Caco-2 (cell line): Measurements from ENCODE around the gene PPM1F. TPM values are rescaled to one million over a fixed set of nuclear protein-coding genes. Genes with fewer than 3 reads are reported as not detected.
A peak's percentile ranks its signal among the peaks of the same experiment; 100 is the strongest.
"Not testable (repeated sequence)": the region's sequence is repeated elsewhere in the genome, so short reads cannot be mapped to it uniquely, and the experiment has no call there.

Source experiments
- BruUV-seq: library from RNA; stranded (reverse); fragments of 400-500 nt; replicated peaks from 2 replicates; lab custom pipeline; 2021; lab: Mats Ljungman, UMichigan
- CTCF ChIA-PET: fragments of 300-600 bp; sonication (Branson Sonifier 250); formaldehyde crosslinking; loops from one replicate; lab custom pipeline; 2022; ENCODE audit warnings: antibody characterized with exemption; lab: Charles Lee
- POLR2A ChIA-PET: fragments of 300-600 bp; sonication (Branson Sonifier 250); formaldehyde crosslinking; loops from one replicate; lab custom pipeline; 2022; ENCODE audit warnings: antibody characterized with exemption; lab: Charles Lee
- DNase-seq, 2 experiments: peaks; one replicate each; pipeline versions ENCODE4 v3.0.0 to v3.0.0-alpha.2; 2020 to 2022
- H3K27me3 ChIP-seq: replicated peaks from 2 replicates; pipeline ENCODE4 v1.6.0; 2011; ENCODE audit warnings: low read length; ENCODE audit not compliant: control insufficient read depth, insufficient read depth
- H3K36me3 ChIP-seq: 2 replicates; pipeline ENCODE4 v1.5.1; 2011; ENCODE audit warnings: low read length; ENCODE audit not compliant: control insufficient read depth, insufficient read depth
- H3K4me1 ChIP-seq: fragments of 250-450 bp; sonication (Bioruptor Pico); 2 replicates; pipeline ENCODE4 v1.5.1; 2020; ENCODE audit warnings: mild to moderate bottlenecking
- H3K4me3 ChIP-seq: 2 replicates; pipeline ENCODE4 v1.5.1; 2011; ENCODE audit warnings: low read depth, mild to moderate bottlenecking, control low read depth, low read length
- H3K9me3 ChIP-seq: fragments of 250-450 bp; sonication (Bioruptor Pico); 2 replicates; pipeline ENCODE4 v1.5.1; 2020; ENCODE audit warnings: mild to moderate bottlenecking, moderate library complexity
- H3K27ac Mint-ChIP-seq: one replicate; pipeline ENCODE4 v1.8.0; 2022; ENCODE audit warnings: mixed read lengths; ENCODE audit not compliant: unreplicated experiment
- H3K27me3 Mint-ChIP-seq: one replicate; pipeline ENCODE4 v1.8.0; 2022; ENCODE audit warnings: mixed read lengths; ENCODE audit not compliant: insufficient read depth, unreplicated experiment
- H3K36me3 Mint-ChIP-seq: one replicate; pipeline ENCODE4 v1.8.0; 2022; ENCODE audit warnings: mild to moderate bottlenecking, mixed read lengths; ENCODE audit not compliant: insufficient read depth, unreplicated experiment
- H3K4me1 Mint-ChIP-seq: one replicate; pipeline ENCODE4 v1.8.0; 2022; ENCODE audit warnings: low read depth, mixed read lengths; ENCODE audit not compliant: unreplicated experiment
- H3K4me3 Mint-ChIP-seq: one replicate; pipeline ENCODE4 v1.8.0; 2022; ENCODE audit warnings: mild to moderate bottlenecking, moderate library complexity, mixed read lengths; ENCODE audit not compliant: unreplicated experiment
- H3K9me3 Mint-ChIP-seq: one replicate; pipeline ENCODE4 v1.8.0; 2022; ENCODE audit warnings: mixed read lengths; ENCODE audit not compliant: unreplicated experiment
- intact Hi-C: fragments of 100-400 bp; cut with micrococcal nuclease; formaldehyde crosslinking; loops from one replicate; pipeline ENCODE4 v1.10.0; 2022; ENCODE audit not compliant: unreplicated experiment
- total RNA-seq: library from RNA; stranded (reverse); gene quantifications from 2 replicates; pipeline ENCODE4 v1.2.3, GENCODE V29; 2022
- TF ChIP-seq, protein P1 (sequence below), 2 experiments: fragments of 200-600 bp in 1 of 2; IDR thresholded peaks; 1 replicate in 1 of 2; 2 replicates in 1 of 2; pipeline versions ENCODE4 v1.5.1 to v1.8.0; 2011 to 2022; ENCODE audit warnings: antibody characterized with exemption in 1 of 2, control low read depth in 1 of 2, inconsistent platforms in 1 of 2, low read depth in 1 of 2, low read length in 1 of 2, mild to moderate bottlenecking in 1 of 2, moderate library complexity in 1 of 2; ENCODE audit not compliant: insufficient read depth in 1 of 2, severe bottlenecking in 1 of 2, unreplicated experiment in 1 of 2

PPM1F gene
- total RNA-seq, 1 experiment from 2014 or later = 25.8 TPM

DNA sequence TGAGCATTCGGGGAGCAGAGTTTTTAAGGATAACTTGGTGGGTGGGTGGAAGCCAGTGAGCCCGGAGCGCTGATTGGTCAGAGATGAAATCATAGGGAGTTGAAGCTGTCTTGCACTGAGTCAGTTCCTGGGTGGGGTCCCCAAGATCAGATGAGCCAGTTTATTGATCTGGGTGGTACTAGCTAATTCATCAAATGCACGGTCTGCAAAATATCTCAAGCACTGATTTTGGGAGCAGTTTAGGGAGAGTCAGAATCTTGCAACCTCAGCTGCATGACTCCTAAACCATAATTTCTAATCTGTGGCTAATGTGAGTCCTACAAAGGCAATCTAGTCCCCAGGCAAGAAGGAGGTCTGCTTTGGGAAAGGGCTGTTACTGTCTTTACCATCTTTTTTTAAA, 42.3 kb downstream of the PPM1F start:
- H3K4me1 Mint-ChIP-seq, H3K36me3 Mint-ChIP-seq, BruUV-seq, H3K4me3 ChIP-seq, CTCF ChIA-PET, H3K4me3 Mint-ChIP-seq, H3K9me3 Mint-ChIP-seq, intact Hi-C loops, H3K4me1 ChIP-seq, H3K27me3 ChIP-seq, H3K27ac Mint-ChIP-seq, H3K36me3 ChIP-seq, DNase-seq, H3K9me3 ChIP-seq, H3K27me3 Mint-ChIP-seq: not testable (repeated sequence)
- POLR2A ChIA-PET = interaction anchor here (0.7 kb wide), 1 partner anchor 219 kb away, joined by 3 read pairs; no protein-coding TSS in a partner anchor

DNA sequence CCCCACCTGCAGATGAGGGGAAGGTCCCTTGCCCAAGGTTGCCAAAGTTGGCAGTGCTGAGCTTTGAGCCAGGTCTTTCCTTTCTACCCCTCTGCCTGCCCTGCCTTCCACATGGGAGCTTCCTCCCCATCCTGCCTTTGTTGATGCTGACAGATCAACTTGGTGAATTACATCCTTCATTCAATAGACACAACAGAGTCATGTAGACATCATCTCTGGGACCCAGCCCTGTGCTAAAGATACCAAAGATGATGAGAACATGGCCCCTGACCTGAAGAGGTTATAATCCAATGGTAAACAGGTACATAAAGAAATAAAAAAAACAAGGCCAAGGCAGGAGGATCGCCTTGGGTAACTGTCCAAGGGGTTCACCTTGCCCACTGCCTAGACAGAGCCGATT, 42.8 kb downstream of the PPM1F start:
- Mint-ChIP-seq H3K9me3 (no peaks in the 10 kb centered on the region), H3K27ac (no peak overlapping the region), H3K4me3 (no peak overlapping the region), H3K36me3 (no peaks in the 10 kb centered on the region), H3K4me1 (no peaks in the 10 kb centered on the region), H3K27me3 (no peaks in the 10 kb centered on the region)
- Histone ChIP-seq H3K4me3 (no peak overlapping the region), H3K27me3 (no peaks in the 10 kb centered on the region), H3K4me1 (no peaks in the 10 kb centered on the region), H3K36me3 (no peaks in the 10 kb centered on the region), H3K9me3 (no peaks in the 10 kb centered on the region)
- POLR2A ChIA-PET = no interaction called here
- no peak for DNase-seq
- BruUV-seq = no TSS peak
- TF ChIP-seq, protein P1, sequence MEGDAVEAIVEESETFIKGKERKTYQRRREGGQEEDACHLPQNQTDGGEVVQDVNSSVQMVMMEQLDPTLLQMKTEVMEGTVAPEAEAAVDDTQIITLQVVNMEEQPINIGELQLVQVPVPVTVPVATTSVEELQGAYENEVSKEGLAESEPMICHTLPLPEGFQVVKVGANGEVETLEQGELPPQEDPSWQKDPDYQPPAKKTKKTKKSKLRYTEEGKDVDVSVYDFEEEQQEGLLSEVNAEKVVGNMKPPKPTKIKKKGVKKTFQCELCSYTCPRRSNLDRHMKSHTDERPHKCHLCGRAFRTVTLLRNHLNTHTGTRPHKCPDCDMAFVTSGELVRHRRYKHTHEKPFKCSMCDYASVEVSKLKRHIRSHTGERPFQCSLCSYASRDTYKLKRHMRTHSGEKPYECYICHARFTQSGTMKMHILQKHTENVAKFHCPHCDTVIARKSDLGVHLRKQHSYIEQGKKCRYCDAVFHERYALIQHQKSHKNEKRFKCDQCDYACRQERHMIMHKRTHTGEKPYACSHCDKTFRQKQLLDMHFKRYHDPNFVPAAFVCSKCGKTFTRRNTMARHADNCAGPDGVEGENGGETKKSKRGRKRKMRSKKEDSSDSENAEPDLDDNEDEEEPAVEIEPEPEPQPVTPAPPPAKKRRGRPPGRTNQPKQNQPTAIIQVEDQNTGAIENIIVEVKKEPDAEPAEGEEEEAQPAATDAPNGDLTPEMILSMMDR (IDR thresholded peaks at IDR 0.05; ENCODE audit: insufficient read depth in 1 of 2, low read depth in 1 of 2, low read length in 1 of 2, severe bottlenecking in 1 of 2, unreplicated experiment in 1 of 2) = no peak
- CTCF ChIA-PET = no interaction called here
- intact Hi-C loops = no loop called here

DNA sequence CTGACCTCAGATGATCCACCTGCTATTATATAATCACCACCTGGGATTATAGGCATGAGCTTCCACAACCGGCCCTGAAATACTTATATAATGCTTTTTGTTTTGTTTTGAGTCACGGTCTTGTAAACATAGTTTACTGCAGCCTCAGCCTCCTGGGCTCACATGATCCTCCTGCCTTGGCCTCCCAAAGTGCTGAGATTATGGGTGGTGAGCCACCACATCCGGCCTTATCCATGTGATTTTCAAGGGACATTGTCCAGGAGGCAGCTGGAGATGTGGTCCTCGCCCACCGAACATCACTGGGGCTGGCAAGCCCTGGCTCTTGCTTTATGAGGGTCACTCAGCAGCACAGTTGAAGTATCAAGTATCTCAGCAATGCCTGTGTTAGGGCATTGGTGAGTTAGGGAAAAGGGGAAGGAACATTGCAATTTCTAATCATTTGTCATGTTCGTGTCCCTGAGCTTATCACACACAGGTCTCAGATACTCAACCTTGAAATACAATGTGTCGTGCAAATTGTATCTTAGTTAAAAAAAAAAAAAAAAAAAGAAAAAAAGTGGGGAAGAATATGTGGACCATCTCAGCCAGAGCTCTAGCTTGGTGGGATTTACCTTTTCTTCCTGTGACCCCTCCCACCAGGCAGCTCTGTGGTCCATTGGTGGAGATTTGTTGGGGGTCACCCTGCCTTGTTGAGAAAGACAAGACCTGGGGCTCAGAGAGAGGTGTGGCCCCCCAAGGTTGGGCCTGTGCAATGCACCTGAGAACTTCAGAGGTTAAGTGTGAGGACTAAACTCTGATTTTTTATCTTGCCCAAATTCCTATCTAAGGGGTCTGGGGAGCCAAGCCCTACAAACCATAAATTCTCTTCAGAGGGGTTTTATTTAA, 44.8 kb downstream of the PPM1F start:
- Histone ChIP-seq H3K4me1 (no peaks in the 10 kb centered on the region), H3K36me3 (no peaks in the 10 kb centered on the region), H3K9me3 (no peaks in the 10 kb centered on the region), H3K27me3 (no peaks in the 10 kb centered on the region), H3K4me3 (no peak overlapping the region)
- DNase-seq = no peak
- no peaks in the 10 kb centered on the region for H3K4me1 Mint-ChIP-seq
- no peaks in the 10 kb centered on the region for H3K36me3 Mint-ChIP-seq
- H3K27me3 Mint-ChIP-seq = no peaks in the 10 kb centered on the region
- no peak overlapping the region for H3K4me3 Mint-ChIP-seq
- no TSS peak for BruUV-seq
- CTCF ChIA-PET = no interaction called here
- no peaks in the 10 kb centered on the region for H3K9me3 Mint-ChIP-seq
- POLR2A ChIA-PET = no interaction called here
- intact Hi-C loops = no loop called here
- TF ChIP-seq, protein P1 (IDR thresholded peaks at IDR 0.05; ENCODE audit: insufficient read depth in 1 of 2, low read depth in 1 of 2, low read length in 1 of 2, severe bottlenecking in 1 of 2, unreplicated experiment in 1 of 2) = no peak
- H3K27ac Mint-ChIP-seq = no peak overlapping the region

DNA sequence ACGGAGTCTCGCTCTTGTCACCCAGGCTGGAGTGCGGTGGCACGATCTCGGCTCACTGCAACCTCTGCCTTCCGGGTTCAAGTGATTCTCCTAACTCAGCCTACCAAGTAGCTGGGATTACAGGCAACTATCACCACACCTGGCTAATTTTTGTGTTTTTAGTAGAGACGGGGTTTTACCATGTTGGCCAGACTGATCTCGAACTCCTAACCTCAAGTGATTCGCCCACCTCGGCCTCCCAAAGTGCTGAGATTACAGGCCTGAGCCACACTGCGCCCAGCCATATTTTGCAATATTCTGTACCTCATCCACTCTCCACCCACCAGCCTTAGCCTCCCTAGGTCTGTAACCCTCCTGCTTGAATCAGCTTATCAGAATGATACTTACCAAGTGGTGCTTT, 47.4 kb downstream of the PPM1F start:
- H3K4me1 Mint-ChIP-seq, H3K27me3 ChIP-seq, H3K4me3 ChIP-seq, H3K27me3 Mint-ChIP-seq, H3K4me1 ChIP-seq, H3K9me3 Mint-ChIP-seq, DNase-seq, H3K9me3 ChIP-seq, CTCF ChIA-PET, POLR2A ChIA-PET, H3K36me3 Mint-ChIP-seq, BruUV-seq, H3K4me3 Mint-ChIP-seq, H3K36me3 ChIP-seq, intact Hi-C loops: not testable (repeated sequence)
- H3K27ac Mint-ChIP-seq = peak overlapping the region; percentile 4
